ENCODE data around the gene NKD1.

The NKD1 gene

GRCh38 chr16:50552476-50553101, 4.4 kb downstream of the NKD1 start:
- TF ChIP-seq, protein P1, sequence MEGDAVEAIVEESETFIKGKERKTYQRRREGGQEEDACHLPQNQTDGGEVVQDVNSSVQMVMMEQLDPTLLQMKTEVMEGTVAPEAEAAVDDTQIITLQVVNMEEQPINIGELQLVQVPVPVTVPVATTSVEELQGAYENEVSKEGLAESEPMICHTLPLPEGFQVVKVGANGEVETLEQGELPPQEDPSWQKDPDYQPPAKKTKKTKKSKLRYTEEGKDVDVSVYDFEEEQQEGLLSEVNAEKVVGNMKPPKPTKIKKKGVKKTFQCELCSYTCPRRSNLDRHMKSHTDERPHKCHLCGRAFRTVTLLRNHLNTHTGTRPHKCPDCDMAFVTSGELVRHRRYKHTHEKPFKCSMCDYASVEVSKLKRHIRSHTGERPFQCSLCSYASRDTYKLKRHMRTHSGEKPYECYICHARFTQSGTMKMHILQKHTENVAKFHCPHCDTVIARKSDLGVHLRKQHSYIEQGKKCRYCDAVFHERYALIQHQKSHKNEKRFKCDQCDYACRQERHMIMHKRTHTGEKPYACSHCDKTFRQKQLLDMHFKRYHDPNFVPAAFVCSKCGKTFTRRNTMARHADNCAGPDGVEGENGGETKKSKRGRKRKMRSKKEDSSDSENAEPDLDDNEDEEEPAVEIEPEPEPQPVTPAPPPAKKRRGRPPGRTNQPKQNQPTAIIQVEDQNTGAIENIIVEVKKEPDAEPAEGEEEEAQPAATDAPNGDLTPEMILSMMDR (IDR thresholded peaks at IDR 0.05; ENCODE audit: insufficient read depth, low read depth, low read length, missing control alignments): no peak
- H3K4me3 ChIP-seq (ENCODE audit: low read length): no peak overlapping the region

GRCh38 chr16:50553182-50553710, 5.0 kb downstream of the NKD1 start:
- H3K4me3 ChIP-seq (ENCODE audit: low read length): no peak overlapping the region
- DNase-seq (ENCODE audit: low read depth): no peak
- TF ChIP-seq, protein P1 (IDR thresholded peaks at IDR 0.05; ENCODE audit: insufficient read depth, low read depth, low read length, missing control alignments): no peak

More at GRCh38 chr16:50552476-50553101, 4.4 kb downstream of the NKD1 start:
- DNase-seq (ENCODE audit: low read depth): no peak

GRCh38 chr16:50553731-50554360, 5.7 kb downstream of the NKD1 start:
- TF ChIP-seq, protein P1 (IDR thresholded peaks at IDR 0.05; ENCODE audit: insufficient read depth, low read depth, low read length, missing control alignments): no peak
- H3K4me3 ChIP-seq (ENCODE audit: low read length): no peak overlapping the region
- DNase-seq (ENCODE audit: low read depth): no peak

- no peak overlapping the region for H3K4me3 ChIP-seq (ENCODE audit: low read length)
- DNase-seq (ENCODE audit: low read depth): no peak
- TF ChIP-seq, protein P1 (IDR thresholded peaks at IDR 0.05; ENCODE audit: insufficient read depth, low read depth, low read length, missing control alignments): no peak
Measured at GRCh38 chr16:50555269-50555875, 7.2 kb downstream of the NKD1 start.

DNA sequence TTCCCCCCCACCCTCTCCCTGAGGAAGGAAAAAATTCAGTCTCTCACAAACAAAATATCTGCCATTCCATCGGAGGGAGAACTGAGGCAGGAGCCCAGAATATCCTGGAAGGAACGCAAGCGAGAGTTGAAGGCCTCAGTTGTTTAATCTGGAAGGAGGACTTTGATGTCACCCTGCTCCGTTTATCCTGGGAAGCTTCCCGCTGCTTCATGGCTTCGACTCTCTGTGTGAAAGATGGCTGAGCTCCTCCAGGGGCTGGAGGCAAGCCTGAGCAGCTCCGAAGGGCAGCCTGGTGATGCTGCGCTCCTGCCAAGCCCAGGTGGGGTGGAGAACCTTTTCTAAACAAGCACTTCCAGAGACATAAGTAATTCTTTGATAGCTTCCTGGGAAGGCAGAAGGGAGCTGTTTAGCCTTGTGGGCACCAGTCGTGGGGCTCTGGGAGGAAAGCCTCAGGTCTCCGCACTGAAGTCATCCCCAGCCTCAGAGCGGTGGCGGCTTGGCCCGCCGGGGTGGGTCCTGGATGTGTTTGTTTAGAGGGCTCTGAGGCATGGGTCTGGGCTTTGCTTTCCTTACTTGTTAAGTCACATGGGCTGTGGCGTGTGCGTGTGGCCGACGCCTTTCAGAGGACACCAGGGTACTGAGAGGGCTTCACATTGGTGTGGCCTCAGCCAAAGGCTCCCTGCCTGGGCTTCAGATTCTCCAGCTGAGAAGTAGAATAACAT, 7.9 kb downstream of the NKD1 start:
- TF ChIP-seq, protein P1 (IDR thresholded peaks at IDR 0.05; ENCODE audit: insufficient read depth, low read depth, low read length, missing control alignments): no peak
- no peak overlapping the region for H3K4me3 ChIP-seq (ENCODE audit: low read length)
- DNase-seq (ENCODE audit: low read depth): peak; percentile 11

DNA sequence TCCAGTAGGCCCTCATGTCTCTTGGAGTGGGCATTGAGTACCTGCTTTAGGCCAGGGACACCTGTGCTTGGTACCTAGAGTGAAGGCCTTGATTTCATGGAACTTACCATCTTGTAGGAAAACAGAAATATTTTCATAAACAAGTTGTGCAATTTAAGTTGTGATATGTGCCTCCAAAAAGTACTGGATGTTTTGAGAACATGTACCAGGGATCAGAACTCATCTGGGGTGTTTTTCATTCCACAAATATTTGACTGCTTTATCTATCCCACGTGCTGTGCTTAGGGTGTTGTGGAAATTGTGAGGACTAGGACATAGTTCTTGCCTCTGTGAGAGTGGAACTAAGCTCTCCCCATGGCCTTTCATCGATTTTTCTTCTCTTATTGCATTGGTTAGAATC, 8.8 kb downstream of the NKD1 start:
- H3K4me3 ChIP-seq (ENCODE audit: low read length): no peak overlapping the region
- no peak for DNase-seq (ENCODE audit: low read depth)
- TF ChIP-seq, protein P1 (IDR thresholded peaks at IDR 0.05; ENCODE audit: insufficient read depth, low read depth, low read length, missing control alignments): no peak

Data from epithelial cell of esophagus (primary cell).